Measurements from ENCODE around the gene JMJD1C.
"Not testable (repeated sequence)": the region's sequence is repeated elsewhere in the genome, so short reads cannot be mapped to it uniquely, and the experiment has no call there.

The JMJD1C gene

DNA sequence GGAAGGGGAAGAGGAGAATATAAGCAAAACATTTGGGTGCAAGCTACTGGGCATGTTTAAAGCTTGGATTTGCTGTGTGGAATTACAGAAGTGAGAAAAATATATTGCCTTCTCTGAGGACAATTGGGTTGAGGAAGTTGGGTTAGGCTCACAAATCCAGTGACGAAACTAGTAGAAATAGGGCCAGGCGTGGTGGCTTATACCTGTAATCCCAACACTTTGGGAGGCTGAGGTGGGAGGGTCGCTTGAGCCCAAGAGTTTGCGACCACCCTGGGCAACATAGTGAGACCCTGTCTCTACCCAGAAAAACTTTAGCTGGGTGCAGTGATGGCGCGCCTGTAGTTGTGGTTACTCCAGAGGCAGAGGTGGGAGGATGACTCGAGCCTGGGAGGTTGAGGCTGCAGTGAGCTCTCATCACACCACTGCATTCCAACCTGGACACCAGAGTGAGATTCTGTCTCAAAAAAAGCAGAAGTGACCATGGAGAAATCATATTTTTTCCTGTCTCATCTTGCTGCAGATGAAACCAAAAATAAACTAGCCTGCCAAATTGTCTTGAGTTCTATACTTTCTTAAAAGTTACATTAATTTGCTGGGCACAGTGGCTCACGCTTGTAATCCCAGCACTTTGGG is 310.3 kb downstream of the JMJD1C start:
- no peak for DNase-seq (ENCODE audit: low spot score)
- TF ChIP-seq, protein P1, sequence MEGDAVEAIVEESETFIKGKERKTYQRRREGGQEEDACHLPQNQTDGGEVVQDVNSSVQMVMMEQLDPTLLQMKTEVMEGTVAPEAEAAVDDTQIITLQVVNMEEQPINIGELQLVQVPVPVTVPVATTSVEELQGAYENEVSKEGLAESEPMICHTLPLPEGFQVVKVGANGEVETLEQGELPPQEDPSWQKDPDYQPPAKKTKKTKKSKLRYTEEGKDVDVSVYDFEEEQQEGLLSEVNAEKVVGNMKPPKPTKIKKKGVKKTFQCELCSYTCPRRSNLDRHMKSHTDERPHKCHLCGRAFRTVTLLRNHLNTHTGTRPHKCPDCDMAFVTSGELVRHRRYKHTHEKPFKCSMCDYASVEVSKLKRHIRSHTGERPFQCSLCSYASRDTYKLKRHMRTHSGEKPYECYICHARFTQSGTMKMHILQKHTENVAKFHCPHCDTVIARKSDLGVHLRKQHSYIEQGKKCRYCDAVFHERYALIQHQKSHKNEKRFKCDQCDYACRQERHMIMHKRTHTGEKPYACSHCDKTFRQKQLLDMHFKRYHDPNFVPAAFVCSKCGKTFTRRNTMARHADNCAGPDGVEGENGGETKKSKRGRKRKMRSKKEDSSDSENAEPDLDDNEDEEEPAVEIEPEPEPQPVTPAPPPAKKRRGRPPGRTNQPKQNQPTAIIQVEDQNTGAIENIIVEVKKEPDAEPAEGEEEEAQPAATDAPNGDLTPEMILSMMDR (IDR thresholded peaks at IDR 0.05; ENCODE audit: borderline replicate concordance, control extremely low read depth, extremely low read depth, insufficient read depth, missing control alignments): no peak
- in situ Hi-C loops (cut with MboI; ENCODE audit: low sequenced_read_pairs, unreplicated experiment): no loop called here

- in situ Hi-C loops (cut with MboI; ENCODE audit: low sequenced_read_pairs, unreplicated experiment): no loop called here
- TF ChIP-seq, protein P1 (IDR thresholded peaks at IDR 0.05; ENCODE audit: borderline replicate concordance, control extremely low read depth, extremely low read depth, insufficient read depth, missing control alignments): no peak
- no peak for DNase-seq (ENCODE audit: low spot score)
Observed at GRCh38 chr10:63154546-63155387, 311.0 kb downstream of the JMJD1C start.

DNA sequence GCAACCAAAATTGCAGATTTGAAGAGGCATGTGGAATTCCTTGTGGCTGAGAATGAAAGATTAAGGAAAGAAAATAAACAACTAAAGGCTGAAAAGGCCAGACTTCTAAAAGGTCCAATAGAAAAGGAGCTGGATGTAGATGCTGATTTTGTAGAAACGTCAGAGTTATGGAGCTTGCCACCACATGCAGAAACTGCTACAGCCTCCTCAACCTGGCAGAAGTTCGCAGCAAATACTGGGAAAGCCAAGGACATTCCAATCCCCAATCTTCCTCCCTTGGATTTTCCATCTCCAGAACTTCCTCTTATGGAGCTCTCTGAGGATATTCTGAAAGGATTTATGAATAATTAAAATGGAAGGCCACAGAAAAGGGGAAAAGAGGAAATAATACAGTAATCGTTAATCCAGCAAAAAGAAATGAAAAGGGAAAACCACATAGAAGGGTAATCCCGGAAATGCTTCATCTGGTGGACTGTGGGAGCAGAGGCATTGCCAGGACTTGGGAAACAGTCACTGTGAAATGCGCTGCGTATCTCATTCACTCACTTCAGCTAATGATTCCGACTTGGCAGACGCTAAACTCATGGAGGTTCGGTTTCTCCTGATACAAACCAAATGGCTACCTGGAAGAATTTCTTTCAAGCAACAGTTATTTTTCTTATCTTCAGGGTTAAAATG is 311.8 kb downstream of the JMJD1C start:
- in situ Hi-C loops (cut with MboI; ENCODE audit: low sequenced_read_pairs, unreplicated experiment); DNase-seq (ENCODE audit: low spot score): not testable (repeated sequence)

GRCh38 chr10:63150745-63151144 is 315.0 kb downstream of the JMJD1C start:
- no peak for DNase-seq (ENCODE audit: low spot score)
- TF ChIP-seq, protein P1 (IDR thresholded peaks at IDR 0.05; ENCODE audit: borderline replicate concordance, control extremely low read depth, extremely low read depth, insufficient read depth, missing control alignments): no peak
- in situ Hi-C loops (cut with MboI; ENCODE audit: low sequenced_read_pairs, unreplicated experiment): no loop called here

DNA sequence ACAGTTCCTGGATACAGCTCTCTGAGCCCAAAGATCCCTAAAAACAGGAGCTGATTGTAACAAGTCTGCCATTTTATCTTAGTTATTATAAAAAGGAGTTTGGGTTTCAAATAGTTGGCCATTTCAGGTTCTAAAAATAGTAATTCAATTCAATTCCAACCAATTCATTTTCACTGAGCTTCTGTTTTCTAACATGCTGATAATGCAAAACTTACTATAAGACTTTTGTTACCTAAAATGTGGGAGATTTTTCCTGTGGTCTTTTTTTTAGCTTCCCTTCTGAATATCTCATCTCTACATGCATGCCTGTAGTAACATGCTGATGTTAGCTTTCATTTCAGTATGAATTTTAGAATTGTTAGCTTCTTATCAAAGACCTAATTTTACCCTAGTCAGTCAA is 319.3 kb downstream of the JMJD1C start:
- no peak for DNase-seq (ENCODE audit: low spot score)
- TF ChIP-seq, protein P1 (IDR thresholded peaks at IDR 0.05; ENCODE audit: borderline replicate concordance, control extremely low read depth, extremely low read depth, insufficient read depth, missing control alignments): no peak
- in situ Hi-C loops (cut with MboI; ENCODE audit: low sequenced_read_pairs, unreplicated experiment): no loop called here

DNA sequence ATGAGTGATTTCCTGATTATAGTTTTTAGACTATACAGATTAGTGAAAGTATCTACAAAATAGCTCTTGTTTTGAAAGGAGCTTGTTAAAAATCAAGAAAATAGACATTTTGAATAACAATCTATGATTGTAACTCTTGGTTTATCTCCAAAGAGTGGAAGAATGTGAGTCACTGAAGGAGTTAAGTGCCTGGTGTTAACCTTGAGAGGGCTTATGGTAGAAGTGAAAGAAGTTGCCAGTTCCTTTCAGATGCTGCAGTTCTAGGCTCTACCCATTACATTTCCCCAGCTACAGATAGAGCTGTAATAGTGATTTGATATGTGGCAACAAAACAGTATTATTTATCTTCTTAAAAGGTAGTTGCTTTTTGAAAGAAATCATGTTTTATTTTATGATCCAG is 320.0 kb downstream of the JMJD1C start:
- in situ Hi-C loops (cut with MboI; ENCODE audit: low sequenced_read_pairs, unreplicated experiment): no loop called here
- TF ChIP-seq, protein P1 (IDR thresholded peaks at IDR 0.05; ENCODE audit: borderline replicate concordance, control extremely low read depth, extremely low read depth, insufficient read depth, missing control alignments): no peak
- no peak for DNase-seq (ENCODE audit: low spot score)

- in situ Hi-C loops (cut with MboI; ENCODE audit: low sequenced_read_pairs, unreplicated experiment): no loop called here
Observed at GRCh38 chr10:63143987-63144386, 321.8 kb downstream of the JMJD1C start.

More at GRCh38 chr10:63143987-63144386, 321.8 kb downstream of the JMJD1C start:
- no peak for DNase-seq (ENCODE audit: low spot score)
- TF ChIP-seq, protein P1 (IDR thresholded peaks at IDR 0.05; ENCODE audit: borderline replicate concordance, control extremely low read depth, extremely low read depth, insufficient read depth, missing control alignments): no peak

All from GM13976 (cell line).